HepG2 (cell line): Measurements from ENCODE around the gene NAALADL1.

Experiments used
- ATF1 ChIP-seq: IDR thresholded peaks from 2 replicates; pipeline ENCODE4 v1.6.1; 2016; ENCODE audit warnings: mild to moderate bottlenecking, control low read depth
- EP300 ChIP-seq, 3 experiments: sonication (generic) in 1 of 3; formaldehyde crosslinking in 1 of 3; IDR thresholded peaks; 2 replicates each; pipeline versions ENCODE4 v1.5.1 to v1.6.1; 2011 to 2020; ENCODE audit warnings: low read depth in 2 of 3, low read length in 2 of 3, borderline replicate concordance in 1 of 3, improper control_type of control experiment in 1 of 3, mild to moderate bottlenecking in 1 of 3, missing genetic modification reagents in 1 of 3, moderate library complexity in 1 of 3
- MYC ChIP-seq: sonication (generic); formaldehyde crosslinking; IDR thresholded peaks from 2 replicates; pipeline ENCODE4 v1.9.0; 2021; ENCODE audit warnings: missing genetic modification reagents, borderline replicate concordance
- POLR2A ChIP-seq, 2 experiments: IDR thresholded peaks; 2 replicates each; pipeline ENCODE4 v1.6.1; 2011; ENCODE audit warnings: low read depth in 2 of 2, low read length in 2 of 2, mild to moderate bottlenecking in 1 of 2, moderate library complexity in 1 of 2; ENCODE audit not compliant: insufficient read depth in 1 of 2
- RFX3 ChIP-seq: IDR thresholded peaks from 2 replicates; pipeline ENCODE4 v1.6.1; 2016; ENCODE audit warnings: missing biosample characterization, missing genetic modification reagents
- ZBTB33 ChIP-seq: sonication (generic); formaldehyde crosslinking; IDR thresholded peaks from 2 replicates; pipeline ENCODE4 v1.4.0; 2020; ENCODE audit warnings: missing genetic modification reagents
- ZFYVE20 ChIP-seq: sonication (generic); formaldehyde crosslinking; IDR thresholded peaks from 2 replicates; pipeline ENCODE4 v1.8.0; 2023; ENCODE audit warnings: low read depth, mild to moderate bottlenecking, moderate library complexity, missing genetic modification reagents, borderline replicate concordance
- ZNF263 ChIP-seq: sonication (generic); formaldehyde crosslinking; IDR thresholded peaks from 2 replicates; pipeline ENCODE4 v1.4.0; 2020; ENCODE audit warnings: missing genetic modification reagents
- ZNF460 ChIP-seq: sonication (generic); formaldehyde crosslinking; IDR thresholded peaks from 2 replicates; pipeline ENCODE4 v1.5.1; 2020; ENCODE audit warnings: missing genetic modification reagents, mild to moderate bottlenecking, borderline replicate concordance
- ZNF790 ChIP-seq: sonication (generic); formaldehyde crosslinking; IDR thresholded peaks from 2 replicates; pipeline ENCODE4 v1.8.0; 2022; ENCODE audit warnings: missing genetic modification reagents, mild to moderate bottlenecking, borderline replicate concordance
- TF ChIP-seq, protein P1 (sequence below): sonication (generic); formaldehyde crosslinking; IDR thresholded peaks from 2 replicates; pipeline ENCODE4 v1.5.0; 2020; ENCODE audit warnings: mild to moderate bottlenecking, missing genetic modification reagents, moderate library complexity
- TF ChIP-seq, protein P2 (sequence below): sonication (generic); formaldehyde crosslinking; IDR thresholded peaks from 2 replicates; pipeline ENCODE4 v1.4.0; 2020; ENCODE audit warnings: missing genetic modification reagents
- TF ChIP-seq, protein P3 (sequence below): IDR thresholded peaks from 2 replicates; pipeline ENCODE4 v1.6.1; 2016; ENCODE audit warnings: low read depth, control low read depth

GRCh38 chr11:65053827-65054508 lies 4.4 kb downstream of the NAALADL1 start:
- TF ChIP-seq RFX3 (CRISPR knock-in tag) (no peak), POLR2A (IDR thresholded peaks at IDR 0.05; ENCODE audit: insufficient read depth in 1 of 2, low read depth in 2 of 2, low read length in 2 of 2) (no peak), ZNF460 (CRISPR knock-in tag) (no peak), MYC (no peak), ZBTB33 (CRISPR knock-in tag) (no peak), ZNF790 (no peak), ATF1 (CRISPR knock-in tag) (no peak), EP300 (IDR thresholded peaks at IDR 0.05; ENCODE audit: low read depth in 2 of 2, low read length in 2 of 2) (no peak), EP300 (CRISPR knock-in tag; IDR thresholded peaks at IDR 0.05; ENCODE audit: borderline replicate concordance) (no peak), ZFYVE20 (CRISPR knock-in tag) (no peak), ZNF263 (CRISPR knock-in tag) (no peak)
- TF ChIP-seq, protein P1, sequence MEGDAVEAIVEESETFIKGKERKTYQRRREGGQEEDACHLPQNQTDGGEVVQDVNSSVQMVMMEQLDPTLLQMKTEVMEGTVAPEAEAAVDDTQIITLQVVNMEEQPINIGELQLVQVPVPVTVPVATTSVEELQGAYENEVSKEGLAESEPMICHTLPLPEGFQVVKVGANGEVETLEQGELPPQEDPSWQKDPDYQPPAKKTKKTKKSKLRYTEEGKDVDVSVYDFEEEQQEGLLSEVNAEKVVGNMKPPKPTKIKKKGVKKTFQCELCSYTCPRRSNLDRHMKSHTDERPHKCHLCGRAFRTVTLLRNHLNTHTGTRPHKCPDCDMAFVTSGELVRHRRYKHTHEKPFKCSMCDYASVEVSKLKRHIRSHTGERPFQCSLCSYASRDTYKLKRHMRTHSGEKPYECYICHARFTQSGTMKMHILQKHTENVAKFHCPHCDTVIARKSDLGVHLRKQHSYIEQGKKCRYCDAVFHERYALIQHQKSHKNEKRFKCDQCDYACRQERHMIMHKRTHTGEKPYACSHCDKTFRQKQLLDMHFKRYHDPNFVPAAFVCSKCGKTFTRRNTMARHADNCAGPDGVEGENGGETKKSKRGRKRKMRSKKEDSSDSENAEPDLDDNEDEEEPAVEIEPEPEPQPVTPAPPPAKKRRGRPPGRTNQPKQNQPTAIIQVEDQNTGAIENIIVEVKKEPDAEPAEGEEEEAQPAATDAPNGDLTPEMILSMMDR (CRISPR knock-in tag), result no peak
- TF ChIP-seq, protein P2, sequence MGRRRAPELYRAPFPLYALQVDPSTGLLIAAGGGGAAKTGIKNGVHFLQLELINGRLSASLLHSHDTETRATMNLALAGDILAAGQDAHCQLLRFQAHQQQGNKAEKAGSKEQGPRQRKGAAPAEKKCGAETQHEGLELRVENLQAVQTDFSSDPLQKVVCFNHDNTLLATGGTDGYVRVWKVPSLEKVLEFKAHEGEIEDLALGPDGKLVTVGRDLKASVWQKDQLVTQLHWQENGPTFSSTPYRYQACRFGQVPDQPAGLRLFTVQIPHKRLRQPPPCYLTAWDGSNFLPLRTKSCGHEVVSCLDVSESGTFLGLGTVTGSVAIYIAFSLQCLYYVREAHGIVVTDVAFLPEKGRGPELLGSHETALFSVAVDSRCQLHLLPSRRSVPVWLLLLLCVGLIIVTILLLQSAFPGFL, result no peak
- TF ChIP-seq, protein P3, sequence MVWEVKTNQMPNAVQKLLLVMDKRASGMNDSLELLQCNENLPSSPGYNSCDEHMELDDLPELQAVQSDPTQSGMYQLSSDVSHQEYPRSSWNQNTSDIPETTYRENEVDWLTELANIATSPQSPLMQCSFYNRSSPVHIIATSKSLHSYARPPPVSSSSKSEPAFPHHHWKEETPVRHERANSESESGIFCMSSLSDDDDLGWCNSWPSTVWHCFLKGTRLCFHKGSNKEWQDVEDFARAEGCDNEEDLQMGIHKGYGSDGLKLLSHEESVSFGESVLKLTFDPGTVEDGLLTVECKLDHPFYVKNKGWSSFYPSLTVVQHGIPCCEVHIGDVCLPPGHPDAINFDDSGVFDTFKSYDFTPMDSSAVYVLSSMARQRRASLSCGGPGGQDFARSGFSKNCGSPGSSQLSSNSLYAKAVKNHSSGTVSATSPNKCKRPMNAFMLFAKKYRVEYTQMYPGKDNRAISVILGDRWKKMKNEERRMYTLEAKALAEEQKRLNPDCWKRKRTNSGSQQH (CRISPR knock-in tag), result no peak
